Ascending aorta (tissue), 2 donors: Measurements from ENCODE around the gene GRIA4. TPM values are rescaled to one million over a fixed set of nuclear protein-coding genes. Genes with fewer than 3 reads are reported as not detected.

Experiments used
- DNase-seq, 2 donors: peaks; one replicate each; pipeline ENCODE4 v3.0.0-alpha.2; 2019; ENCODE audit warnings: low spot score in 2 of 2
- H3K27ac ChIP-seq, 2 donors: fragments of 200-600 bp; sonication (generic); one replicate each; pipeline ENCODE4 v1.5.1; 2016 to 2017; ENCODE audit warnings: mild to moderate bottlenecking in 1 of 2
- H3K27me3 ChIP-seq: fragments of 200-600 bp; sonication (generic); one replicate; pipeline ENCODE4 v1.5.1; 2017
- H3K36me3 ChIP-seq, 2 donors: fragments of 200-600 bp; sonication (generic); one replicate each; pipeline ENCODE4 v1.5.1; 2016
- H3K4me1 ChIP-seq, 2 donors: fragments of 200-600 bp; sonication (generic); one replicate each; pipeline ENCODE4 v1.5.1; 2016 to 2017; ENCODE audit warnings: mild to moderate bottlenecking in 1 of 2
- H3K4me3 ChIP-seq, 2 donors: fragments of 200-600 bp; sonication (generic); one replicate each; pipeline ENCODE4 v1.5.1; 2016 to 2017; ENCODE audit warnings: mild to moderate bottlenecking in 1 of 2
- H3K9me3 ChIP-seq, 2 donors: fragments of 200-600 bp; sonication (generic); one replicate each; pipeline ENCODE4 v1.5.1; 2016
- intact Hi-C: fragments of 100-400 bp; cut with DNase I; formaldehyde crosslinking; loops from one replicate; pipeline ENCODE4 v1.15.1; 2023
- total RNA-seq: library from RNA; depleted of rRNA; stranded (reverse); fragments of >200 nt; gene quantifications from one replicate; pipeline ENCODE4 v1.1.0, GENCODE V29; 2016
- TF ChIP-seq, protein P1 (sequence below), 3 experiments: fragments of 200-600 bp in 2 of 3; fragments of 450-650 bp in 1 of 3; sonication (generic) in 2 of 3; IDR thresholded peaks; one replicate each; pipeline ENCODE4 v1.5.1; 2016 to 2019; ENCODE audit warnings: antibody characterized with exemption in 3 of 3, mild to moderate bottlenecking in 1 of 3, moderate library complexity in 1 of 3

GRIA4 gene
- total RNA-seq, 1 donor from 2014 or later, result not detected

DNA sequence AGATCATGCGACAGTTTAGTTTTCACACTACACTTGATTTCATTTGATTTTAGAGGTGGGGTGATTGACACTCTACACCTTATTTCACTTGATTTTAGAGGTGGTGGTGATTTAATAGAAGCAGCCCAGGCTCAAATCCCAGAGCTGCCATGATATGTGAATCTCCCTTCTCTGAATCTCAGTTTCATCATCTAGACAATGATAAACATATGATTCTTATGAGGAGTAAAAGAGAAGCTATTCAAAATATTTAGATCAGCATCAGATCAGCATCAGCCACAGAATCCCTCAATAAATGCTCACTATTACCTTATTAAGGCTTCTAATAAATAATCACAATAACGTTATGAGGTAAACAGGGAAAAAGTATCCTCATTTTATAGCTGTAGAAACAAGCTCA is 313.4 kb downstream of the GRIA4 start:
- H3K4me1 ChIP-seq, result no peaks in the 10 kb centered on the region
- H3K9me3 ChIP-seq, result no peaks in the 10 kb centered on the region
- H3K36me3 ChIP-seq, result no peaks in the 10 kb centered on the region
- no peak for DNase-seq
- no peak overlapping the region for H3K27ac ChIP-seq
- TF ChIP-seq, protein P1, sequence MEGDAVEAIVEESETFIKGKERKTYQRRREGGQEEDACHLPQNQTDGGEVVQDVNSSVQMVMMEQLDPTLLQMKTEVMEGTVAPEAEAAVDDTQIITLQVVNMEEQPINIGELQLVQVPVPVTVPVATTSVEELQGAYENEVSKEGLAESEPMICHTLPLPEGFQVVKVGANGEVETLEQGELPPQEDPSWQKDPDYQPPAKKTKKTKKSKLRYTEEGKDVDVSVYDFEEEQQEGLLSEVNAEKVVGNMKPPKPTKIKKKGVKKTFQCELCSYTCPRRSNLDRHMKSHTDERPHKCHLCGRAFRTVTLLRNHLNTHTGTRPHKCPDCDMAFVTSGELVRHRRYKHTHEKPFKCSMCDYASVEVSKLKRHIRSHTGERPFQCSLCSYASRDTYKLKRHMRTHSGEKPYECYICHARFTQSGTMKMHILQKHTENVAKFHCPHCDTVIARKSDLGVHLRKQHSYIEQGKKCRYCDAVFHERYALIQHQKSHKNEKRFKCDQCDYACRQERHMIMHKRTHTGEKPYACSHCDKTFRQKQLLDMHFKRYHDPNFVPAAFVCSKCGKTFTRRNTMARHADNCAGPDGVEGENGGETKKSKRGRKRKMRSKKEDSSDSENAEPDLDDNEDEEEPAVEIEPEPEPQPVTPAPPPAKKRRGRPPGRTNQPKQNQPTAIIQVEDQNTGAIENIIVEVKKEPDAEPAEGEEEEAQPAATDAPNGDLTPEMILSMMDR (IDR thresholded peaks at IDR 0.05), result no peak
- no peak overlapping the region for H3K4me3 ChIP-seq
- intact Hi-C loops, result no loop called here
- H3K27me3 ChIP-seq, result no peaks in the 10 kb centered on the region

DNA sequence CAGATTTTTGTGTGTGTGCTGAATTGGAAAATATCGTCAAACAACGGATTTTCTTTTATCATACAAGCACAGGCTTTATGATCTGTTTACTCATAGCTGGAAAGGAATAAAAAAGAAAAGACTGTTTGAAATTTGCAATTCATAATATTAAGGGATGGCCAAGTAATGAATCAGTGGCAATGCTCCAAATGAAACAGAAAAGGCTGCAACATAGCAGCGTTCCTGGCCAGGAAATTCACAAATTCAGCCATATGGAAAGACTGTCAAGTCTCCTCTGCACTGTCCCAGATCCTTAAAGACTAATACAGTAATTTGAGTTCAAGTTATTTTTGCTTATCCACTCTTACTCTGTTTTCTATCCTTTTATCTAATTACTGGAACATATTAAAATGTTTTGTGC is 313.9 kb downstream of the GRIA4 start:
- Histone ChIP-seq H3K27ac (no peak overlapping the region), H3K36me3 (no peaks in the 10 kb centered on the region), H3K27me3 (no peaks in the 10 kb centered on the region), H3K4me3 (no peak overlapping the region), H3K9me3 (no peaks in the 10 kb centered on the region), H3K4me1 (no peaks in the 10 kb centered on the region)
- TF ChIP-seq, protein P1 (IDR thresholded peaks at IDR 0.05), result no peak
- intact Hi-C loops, result no loop called here
- no peak for DNase-seq

DNA sequence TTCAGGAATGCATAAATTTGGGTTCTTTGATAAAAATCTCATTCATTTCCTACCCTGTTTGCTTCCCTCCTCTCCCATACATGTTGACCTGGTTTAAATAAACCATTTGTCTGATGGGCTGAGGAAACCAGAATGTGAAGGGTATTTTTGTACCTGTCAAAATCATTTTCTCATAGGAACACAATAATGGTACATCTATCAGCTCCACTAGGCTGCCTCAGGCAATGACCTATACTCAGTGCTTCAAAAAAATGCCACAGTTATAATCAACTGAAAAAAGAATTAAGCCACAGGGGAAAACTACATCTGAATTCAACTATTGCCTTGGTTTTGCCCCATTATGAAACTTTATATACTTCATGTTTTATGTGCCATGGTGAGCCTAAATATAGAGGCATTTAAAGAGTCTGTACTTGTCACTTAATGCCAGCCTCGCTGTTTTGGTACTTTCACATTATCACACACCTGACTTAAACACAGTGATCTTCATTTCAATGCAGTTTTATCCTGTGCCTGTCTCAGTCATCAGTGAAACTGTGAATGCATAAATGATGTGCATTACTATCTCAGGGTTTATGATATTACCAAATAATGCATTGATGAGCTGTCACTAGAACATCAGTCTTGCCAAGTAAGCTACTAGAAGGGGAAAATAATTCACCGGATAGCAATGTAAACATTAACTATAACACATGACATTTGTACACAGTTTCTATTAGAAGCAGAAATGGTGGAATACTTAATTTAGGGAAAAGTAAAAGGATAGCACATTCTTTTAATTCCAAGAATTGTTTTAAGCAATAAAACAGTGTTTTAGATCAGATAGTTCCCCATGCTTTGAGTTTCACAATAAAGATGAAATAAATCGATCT is 319.4 kb downstream of the GRIA4 start:
- H3K4me3 ChIP-seq, result no peak overlapping the region
- no peaks in the 10 kb centered on the region for H3K36me3 ChIP-seq
- no peaks in the 10 kb centered on the region for H3K27me3 ChIP-seq
- intact Hi-C loops, result no loop called here
- TF ChIP-seq, protein P1 (IDR thresholded peaks at IDR 0.05), result no peak
- no peaks in the 10 kb centered on the region for H3K9me3 ChIP-seq
- no peaks in the 10 kb centered on the region for H3K4me1 ChIP-seq
- H3K27ac ChIP-seq, result no peak overlapping the region
- DNase-seq, result no peak

DNA sequence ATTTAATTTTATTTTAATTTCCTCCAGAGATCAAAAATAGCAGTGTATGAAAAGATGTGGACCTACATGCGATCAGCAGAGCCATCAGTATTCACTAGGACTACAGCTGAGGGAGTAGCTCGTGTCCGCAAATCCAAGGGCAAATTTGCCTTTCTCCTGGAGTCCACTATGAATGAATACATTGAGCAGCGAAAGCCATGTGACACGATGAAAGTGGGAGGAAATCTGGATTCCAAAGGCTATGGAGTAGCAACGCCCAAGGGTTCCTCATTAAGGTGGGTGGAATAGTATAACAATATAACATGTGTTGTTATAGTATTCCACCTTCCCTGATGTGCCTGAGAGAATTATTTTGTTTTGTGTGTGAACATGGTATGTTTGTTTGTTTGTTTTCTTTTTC is 323.8 kb downstream of the GRIA4 start:
- no peaks in the 10 kb centered on the region for H3K4me1 ChIP-seq
- no peak overlapping the region for H3K27ac ChIP-seq
- DNase-seq, result no peak
- no peaks in the 10 kb centered on the region for H3K27me3 ChIP-seq
- intact Hi-C loops, result no loop called here
- H3K36me3 ChIP-seq, result no peaks in the 10 kb centered on the region
- H3K4me3 ChIP-seq, result no peak overlapping the region
- no peaks in the 10 kb centered on the region for H3K9me3 ChIP-seq
- TF ChIP-seq, protein P1 (IDR thresholded peaks at IDR 0.05), result no peak

- Histone ChIP-seq H3K4me3 (no peak overlapping the region), H3K27ac (no peak overlapping the region), H3K9me3 (no peaks in the 10 kb centered on the region), H3K27me3 (no peaks in the 10 kb centered on the region), H3K4me1 (no peaks in the 10 kb centered on the region), H3K36me3 (no peaks in the 10 kb centered on the region)
- TF ChIP-seq, protein P1 (IDR thresholded peaks at IDR 0.05), result no peak
- no peak for DNase-seq
- intact Hi-C loops, result no loop called here
Measured at GRCh38 chr11:105935791-105936190, 325.9 kb downstream of the GRIA4 start.
